ENCODE measurements around the gene HMGXB3.

HMGXB3 gene

GRCh38 chr5:150067405-150067960 lies 66.9 kb downstream of the HMGXB3 start:
- DNase-seq (ENCODE audit: low read depth): no peak
- TF ChIP-seq, protein P1, sequence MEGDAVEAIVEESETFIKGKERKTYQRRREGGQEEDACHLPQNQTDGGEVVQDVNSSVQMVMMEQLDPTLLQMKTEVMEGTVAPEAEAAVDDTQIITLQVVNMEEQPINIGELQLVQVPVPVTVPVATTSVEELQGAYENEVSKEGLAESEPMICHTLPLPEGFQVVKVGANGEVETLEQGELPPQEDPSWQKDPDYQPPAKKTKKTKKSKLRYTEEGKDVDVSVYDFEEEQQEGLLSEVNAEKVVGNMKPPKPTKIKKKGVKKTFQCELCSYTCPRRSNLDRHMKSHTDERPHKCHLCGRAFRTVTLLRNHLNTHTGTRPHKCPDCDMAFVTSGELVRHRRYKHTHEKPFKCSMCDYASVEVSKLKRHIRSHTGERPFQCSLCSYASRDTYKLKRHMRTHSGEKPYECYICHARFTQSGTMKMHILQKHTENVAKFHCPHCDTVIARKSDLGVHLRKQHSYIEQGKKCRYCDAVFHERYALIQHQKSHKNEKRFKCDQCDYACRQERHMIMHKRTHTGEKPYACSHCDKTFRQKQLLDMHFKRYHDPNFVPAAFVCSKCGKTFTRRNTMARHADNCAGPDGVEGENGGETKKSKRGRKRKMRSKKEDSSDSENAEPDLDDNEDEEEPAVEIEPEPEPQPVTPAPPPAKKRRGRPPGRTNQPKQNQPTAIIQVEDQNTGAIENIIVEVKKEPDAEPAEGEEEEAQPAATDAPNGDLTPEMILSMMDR (IDR thresholded peaks at IDR 0.05; ENCODE audit: low read depth, low read length, missing control alignments): no peak
- H3K4me3 ChIP-seq (ENCODE audit: low read depth, low read length): no peak overlapping the region

DNA sequence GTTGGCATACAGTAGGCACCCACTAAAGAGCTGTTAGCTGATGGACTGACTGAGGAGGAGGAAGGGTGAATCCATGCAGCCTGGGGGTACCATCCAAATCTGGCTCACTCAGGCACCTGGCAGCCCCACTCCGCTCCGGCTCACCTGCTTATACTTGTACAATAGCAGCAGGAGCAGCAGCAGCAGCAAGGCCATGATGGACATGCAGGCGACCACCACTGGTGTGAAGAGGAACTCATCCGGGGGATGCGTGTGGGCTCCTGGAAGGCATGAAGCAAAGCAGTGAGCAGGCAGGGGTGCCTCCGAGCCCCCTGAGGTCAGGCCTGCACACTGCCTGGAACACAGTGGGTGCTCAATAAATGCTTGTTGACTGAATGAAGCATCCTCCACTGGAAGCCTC lies 67.5 kb downstream of the HMGXB3 start:
- TF ChIP-seq, protein P1 (IDR thresholded peaks at IDR 0.05; ENCODE audit: low read depth, low read length, missing control alignments): no peak
- no peak overlapping the region for H3K4me3 ChIP-seq (ENCODE audit: low read depth, low read length)

DNA sequence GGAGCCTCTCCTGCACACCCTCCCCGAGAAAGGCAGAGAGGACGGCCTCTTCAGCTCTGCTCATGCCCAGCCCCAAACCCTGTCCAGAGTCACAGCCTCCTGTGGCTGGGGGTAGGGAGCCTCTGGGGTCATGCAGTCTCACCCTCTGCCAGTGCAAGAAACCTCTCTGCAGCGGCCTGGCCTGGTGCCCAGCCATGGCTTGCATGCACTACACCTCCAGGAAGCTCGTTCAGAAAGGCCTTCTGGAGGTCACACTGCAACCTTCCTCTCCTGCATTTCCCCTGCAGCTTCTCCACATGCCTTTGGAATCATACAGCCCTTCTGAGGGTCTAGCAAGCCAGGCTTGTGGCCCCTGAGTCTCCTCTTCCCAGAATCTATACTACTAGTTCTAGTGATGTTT lies 67.9 kb downstream of the HMGXB3 start:
- TF ChIP-seq, protein P1 (IDR thresholded peaks at IDR 0.05; ENCODE audit: low read depth, low read length, missing control alignments): no peak
- DNase-seq (ENCODE audit: low read depth): no peak
- no peak overlapping the region for H3K4me3 ChIP-seq (ENCODE audit: low read depth, low read length)

More for the DNA sequence above, 67.5 kb downstream of the HMGXB3 start:
- DNase-seq (ENCODE audit: low read depth): no peak

DNA sequence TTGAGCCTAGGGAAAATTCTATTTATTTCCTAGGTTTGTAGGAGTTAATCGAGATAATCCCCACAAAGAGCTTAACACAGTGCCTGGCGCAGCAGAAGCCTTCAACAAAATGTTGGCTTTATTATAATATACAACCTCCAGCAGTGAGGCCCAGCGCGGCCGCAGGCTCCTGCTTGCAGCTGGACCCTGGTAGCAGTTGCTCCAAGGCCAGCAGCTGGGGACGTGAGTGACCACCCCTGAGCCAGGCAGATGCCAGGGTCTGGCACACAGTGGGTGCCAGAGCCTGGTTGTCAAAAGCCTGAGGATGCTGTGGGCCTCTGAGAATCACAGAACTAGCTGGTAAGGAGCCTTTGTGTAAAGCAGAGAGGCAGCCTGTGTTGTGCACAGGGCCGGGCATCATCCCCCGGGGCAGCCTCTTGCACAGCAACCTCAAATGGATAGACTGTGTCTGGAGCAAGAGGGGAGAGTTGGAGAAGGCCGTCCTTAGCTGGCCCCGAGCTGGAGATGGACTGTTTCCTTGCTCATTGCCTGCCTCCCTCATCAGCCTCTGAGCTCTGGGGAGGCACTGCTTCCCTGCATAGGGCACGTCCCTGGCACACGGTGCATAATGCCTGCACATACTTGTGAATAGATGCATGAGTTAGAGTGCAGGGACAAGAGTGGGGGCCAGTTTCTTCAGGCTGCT lies 68.6 kb downstream of the HMGXB3 start:
- DNase-seq (ENCODE audit: low read depth): no peak
- TF ChIP-seq, protein P1 (IDR thresholded peaks at IDR 0.05; ENCODE audit: low read depth, low read length, missing control alignments): no peak

DNA sequence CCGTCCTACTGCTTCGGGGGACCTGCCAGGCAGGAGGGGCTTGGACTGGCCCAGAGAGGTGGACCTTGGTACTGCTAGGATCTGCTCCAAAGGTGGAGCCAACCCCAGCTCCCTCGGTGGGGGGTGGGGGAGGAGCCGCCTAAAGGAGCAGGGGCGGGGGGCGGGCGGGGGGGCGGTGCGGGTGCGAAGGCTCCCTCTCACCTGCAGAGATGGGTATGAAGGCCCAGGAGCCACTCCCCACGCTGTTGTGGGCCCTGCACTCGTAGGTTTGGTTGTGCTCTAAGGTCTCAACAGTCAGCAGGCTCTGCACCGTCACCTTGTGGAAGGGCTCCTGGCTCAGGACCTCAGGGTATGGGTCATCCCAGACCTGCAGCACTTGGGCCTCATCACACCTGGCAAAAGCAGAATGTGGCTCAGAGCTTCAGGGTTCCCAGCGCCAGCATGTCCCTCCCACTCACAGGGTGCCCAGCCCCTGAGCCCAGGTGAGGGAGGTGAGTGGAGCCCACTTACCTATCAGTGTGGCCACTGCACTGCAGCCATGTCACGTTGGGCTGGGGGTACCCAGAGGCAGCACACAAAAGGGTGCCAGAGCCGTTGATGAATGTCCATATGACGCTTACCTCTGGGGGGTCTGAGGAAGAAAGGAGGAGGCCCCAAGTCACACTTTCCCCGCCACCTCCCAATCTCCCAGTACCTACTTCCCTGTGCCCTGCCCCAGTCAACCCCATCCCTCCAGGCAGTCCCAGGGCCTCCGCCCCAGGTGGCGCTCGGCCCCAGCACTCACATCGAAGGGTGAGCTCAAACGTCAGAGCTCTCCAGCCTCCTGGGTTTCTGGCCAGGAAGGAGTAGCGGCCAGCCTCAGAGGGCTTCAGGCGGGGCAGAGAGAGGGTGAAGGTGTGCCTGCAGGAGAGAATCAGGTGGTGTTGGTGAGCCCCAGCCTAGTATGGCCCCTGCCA lies 69.4 kb downstream of the HMGXB3 start:
- no peak overlapping the region for H3K4me3 ChIP-seq (ENCODE audit: low read depth, low read length)
- DNase-seq (ENCODE audit: low read depth): no peak
- TF ChIP-seq, protein P1 (IDR thresholded peaks at IDR 0.05; ENCODE audit: low read depth, low read length, missing control alignments): no peak

More for the DNA sequence above, 68.6 kb downstream of the HMGXB3 start:
- H3K4me3 ChIP-seq (ENCODE audit: low read depth, low read length): no peak overlapping the region

DNA sequence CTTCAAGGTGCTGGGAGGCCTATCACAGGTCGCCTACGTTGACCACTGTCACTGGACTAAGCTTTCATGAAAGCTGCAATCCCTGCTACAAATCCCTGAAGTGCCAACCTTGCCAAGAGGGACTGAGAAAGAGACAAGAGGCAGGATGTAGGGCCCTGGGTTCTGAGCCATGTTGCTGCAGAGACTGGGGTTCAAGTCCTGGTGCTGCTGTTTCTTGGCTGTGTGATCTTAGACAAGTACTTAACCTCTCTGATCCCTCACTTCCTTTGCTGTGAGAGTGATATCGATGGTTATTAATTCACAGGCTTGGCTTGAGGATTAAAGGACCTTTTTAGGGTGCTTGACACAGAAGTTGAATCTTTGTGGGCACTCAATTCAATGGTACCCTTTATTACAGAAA lies 70.3 kb downstream of the HMGXB3 start:
- TF ChIP-seq, protein P1 (IDR thresholded peaks at IDR 0.05; ENCODE audit: low read depth, low read length, missing control alignments): no peak
- DNase-seq (ENCODE audit: low read depth): no peak
- no peak overlapping the region for H3K4me3 ChIP-seq (ENCODE audit: low read depth, low read length)

Data from GM12864 (cell line).